HG03066 (cell line): Measurements from ENCODE around the gene ESPNL.
"Not testable (repeated sequence)": the region's sequence is repeated elsewhere in the genome, so short reads cannot be mapped to it uniquely, and the experiment has no call there.

Experiments used
- ATAC-seq: cut with Tn5 transposase; IDR thresholded peaks from one replicate; pipeline ENCODE4 v1.9.1; 2021; ENCODE audit warnings: low read depth; ENCODE audit not compliant: unreplicated experiment

The ESPNL gene

GRCh38 chr2:238166391-238167343 lies 66.5 kb downstream of the ESPNL start:
- no peak for ATAC-seq

- ATAC-seq: no peak
Measured at GRCh38 chr2:238167344-238167715, 67.2 kb downstream of the ESPNL start.

- no peak for ATAC-seq
Measured at GRCh38 chr2:238167761-238168160, 67.6 kb downstream of the ESPNL start.

GRCh38 chr2:238168196-238169047 lies 68.3 kb downstream of the ESPNL start:
- no peak for ATAC-seq

- ATAC-seq: no peak
Measured at GRCh38 chr2:238169048-238169707, 69.0 kb downstream of the ESPNL start.

GRCh38 chr2:238169708-238170251 lies 69.6 kb downstream of the ESPNL start:
- no peak for ATAC-seq

- no peak for ATAC-seq
Measured at GRCh38 chr2:238170386-238171071, 70.4 kb downstream of the ESPNL start.

GRCh38 chr2:238171072-238171431 lies 70.9 kb downstream of the ESPNL start:
- not testable (repeated sequence) for ATAC-seq

GRCh38 chr2:238171575-238172187 lies 71.5 kb downstream of the ESPNL start:
- no peak for ATAC-seq

GRCh38 chr2:238172439-238172838 lies 72.3 kb downstream of the ESPNL start:
- ATAC-seq: no peak

- ATAC-seq: no peak
Measured at GRCh38 chr2:238173692-238174091, 73.6 kb downstream of the ESPNL start.

GRCh38 chr2:238174291-238174690 lies 74.2 kb downstream of the ESPNL start:
- no peak for ATAC-seq

- no peak for ATAC-seq
Measured at GRCh38 chr2:238174701-238175100, 74.6 kb downstream of the ESPNL start.

- no peak for ATAC-seq
Measured at GRCh38 chr2:238176613-238177012, 76.5 kb downstream of the ESPNL start.

- no peak for ATAC-seq
Measured at GRCh38 chr2:238180554-238180953, 80.4 kb downstream of the ESPNL start.

- ATAC-seq: no peak
Measured at GRCh38 chr2:238182362-238182761, 82.2 kb downstream of the ESPNL start.
